Measurements from ENCODE around the gene SUGCT. TPM values are rescaled to one million over a fixed set of nuclear protein-coding genes. Genes with fewer than 3 reads are reported as not detected.

SUGCT gene
- total and polyA plus RNA-seq, 2 of the 8 experiments (the other 6 are each of a cell fraction or from before 2014, with no cell fraction given) = 2.8 to 5.4 TPM

DNA sequence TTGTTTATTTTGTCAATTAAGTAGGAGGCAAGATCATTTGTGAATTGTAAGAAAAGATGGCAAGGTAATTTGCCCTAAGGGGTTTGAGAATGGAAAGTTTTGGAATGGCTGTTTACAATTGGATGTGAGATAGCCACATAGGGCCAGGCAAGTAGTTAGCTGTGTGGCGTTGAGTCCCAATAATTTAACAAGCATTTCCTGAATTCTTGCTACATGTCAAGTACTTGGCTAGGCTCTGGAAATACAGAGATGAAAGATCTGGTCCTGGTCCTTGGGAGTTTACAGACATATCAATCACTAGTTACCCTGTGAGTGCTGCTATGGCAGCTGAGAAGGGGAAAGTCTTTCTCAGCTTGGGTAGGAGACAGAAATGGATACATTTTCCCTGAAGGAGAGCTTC lies 401.6 kb downstream of the SUGCT start (continued):
- no peak for TF ChIP-seq POLR2A (IDR thresholded peaks at IDR 0.05; ENCODE audit: control extremely low read depth in 1 of 2, low read depth in 2 of 2, low read length in 2 of 2)
- TF ChIP-seq, protein P1, sequence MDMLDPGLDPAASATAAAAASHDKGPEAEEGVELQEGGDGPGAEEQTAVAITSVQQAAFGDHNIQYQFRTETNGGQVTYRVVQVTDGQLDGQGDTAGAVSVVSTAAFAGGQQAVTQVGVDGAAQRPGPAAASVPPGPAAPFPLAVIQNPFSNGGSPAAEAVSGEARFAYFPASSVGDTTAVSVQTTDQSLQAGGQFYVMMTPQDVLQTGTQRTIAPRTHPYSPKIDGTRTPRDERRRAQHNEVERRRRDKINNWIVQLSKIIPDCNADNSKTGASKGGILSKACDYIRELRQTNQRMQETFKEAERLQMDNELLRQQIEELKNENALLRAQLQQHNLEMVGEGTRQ (IDR thresholded peaks at IDR 0.05; ENCODE audit: low read length) = no peak
- no peak for TF ChIP-seq SIX5 (IDR thresholded peaks at IDR 0.05; ENCODE audit: low read depth, low read length)
